Thoracic aorta (tissue), 2 donors: Measurements from ENCODE around the gene SPTAN1. TPM values are rescaled to one million over a fixed set of nuclear protein-coding genes. Genes with fewer than 3 reads are reported as not detected.

ENCODE experiments used
- ATAC-seq: fragments of 150-250 bp; one replicate; pipeline ENCODE4 v1.8.0; 2017; ENCODE audit warnings: low read depth; ENCODE audit not compliant: insufficient number of reproducible peaks, low FRiP score
- DNase-seq: peaks from one replicate; pipeline ENCODE4 v3.0.0-alpha.2; 2020; ENCODE audit warnings: low spot score
- H3K27ac ChIP-seq, 2 donors: fragments of 200-600 bp; sonication (generic); 1 replicate in 1 of 2; 2 replicates in 1 of 2; pipeline ENCODE4 v1.5.1; 2016; ENCODE audit warnings: mild to moderate bottlenecking in 2 of 2, moderate library complexity in 2 of 2
- H3K27me3 ChIP-seq: fragments of 200-600 bp; sonication (generic); replicated peaks from 2 replicates; pipeline ENCODE4 v1.6.0; 2016; ENCODE audit warnings: mild to moderate bottlenecking; ENCODE audit not compliant: insufficient read depth
- H3K36me3 ChIP-seq: fragments of 200-600 bp; sonication (generic); one replicate; pipeline ENCODE4 v1.5.1; 2016
- H3K4me1 ChIP-seq, 2 donors: fragments of 200-600 bp; sonication (generic); 1 replicate in 1 of 2; 2 replicates in 1 of 2; pipeline versions ENCODE4 v1.5.1 to v1.6.0; 2016; ENCODE audit warnings: low read depth in 2 of 2, mild to moderate bottlenecking in 1 of 2; ENCODE audit not compliant: control insufficient read depth in 1 of 2
- H3K4me3 ChIP-seq: fragments of 200-600 bp; sonication (generic); 2 replicates; pipeline ENCODE4 v1.5.1; 2016; ENCODE audit warnings: mild to moderate bottlenecking
- H3K9me3 ChIP-seq: fragments of 200-600 bp; sonication (generic); 2 replicates; pipeline ENCODE4 v1.5.1; 2016
- total RNA-seq, 2 donors: library from RNA; depleted of rRNA; stranded (reverse); fragments of >200 nt; gene quantifications; one replicate each; pipeline versions ENCODE4 v1.1.0 to v1.2.3, GENCODE V29; 2016
- TF ChIP-seq, protein P1 (sequence below): fragments of 200-600 bp; sonication (generic); IDR thresholded peaks from one replicate; pipeline ENCODE4 v1.5.1; 2019; ENCODE audit warnings: antibody characterized with exemption

Gene SPTAN1
- total RNA-seq, 2 donors from 2014 or later: 324 to 348 TPM

DNA sequence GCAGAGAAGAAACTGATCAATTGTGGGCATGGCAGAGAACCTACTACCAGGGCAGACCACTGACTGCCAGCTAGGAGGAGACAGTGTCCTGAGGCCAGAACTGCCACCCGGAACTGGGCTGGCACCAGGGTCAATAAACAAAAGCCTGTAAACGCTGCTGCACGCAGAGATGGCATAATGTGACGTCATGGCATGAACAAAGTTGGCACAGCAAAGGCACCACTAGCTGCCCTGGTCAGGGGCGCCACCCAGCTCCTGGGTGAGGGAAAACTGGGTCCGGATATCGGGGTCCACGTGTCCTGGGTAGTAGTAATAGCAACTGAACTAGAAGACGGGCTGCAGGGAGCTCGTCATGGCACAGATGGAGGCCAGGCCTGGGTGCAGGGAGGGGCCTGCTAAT is 72.2 kb downstream of the SPTAN1 start:
- Histone ChIP-seq H3K36me3 (peaks cover 85% of the 10 kb centered on the region), H3K27me3 (no peaks in the 10 kb centered on the region), H3K27ac (no peak overlapping the region), H3K4me3 (no peak overlapping the region), H3K9me3 (no peaks in the 10 kb centered on the region), H3K4me1 (peaks cover 12 to 26% of the 10 kb centered on the region in 2 donors)
- no peak for DNase-seq
- ATAC-seq: no peak
- TF ChIP-seq, protein P1, sequence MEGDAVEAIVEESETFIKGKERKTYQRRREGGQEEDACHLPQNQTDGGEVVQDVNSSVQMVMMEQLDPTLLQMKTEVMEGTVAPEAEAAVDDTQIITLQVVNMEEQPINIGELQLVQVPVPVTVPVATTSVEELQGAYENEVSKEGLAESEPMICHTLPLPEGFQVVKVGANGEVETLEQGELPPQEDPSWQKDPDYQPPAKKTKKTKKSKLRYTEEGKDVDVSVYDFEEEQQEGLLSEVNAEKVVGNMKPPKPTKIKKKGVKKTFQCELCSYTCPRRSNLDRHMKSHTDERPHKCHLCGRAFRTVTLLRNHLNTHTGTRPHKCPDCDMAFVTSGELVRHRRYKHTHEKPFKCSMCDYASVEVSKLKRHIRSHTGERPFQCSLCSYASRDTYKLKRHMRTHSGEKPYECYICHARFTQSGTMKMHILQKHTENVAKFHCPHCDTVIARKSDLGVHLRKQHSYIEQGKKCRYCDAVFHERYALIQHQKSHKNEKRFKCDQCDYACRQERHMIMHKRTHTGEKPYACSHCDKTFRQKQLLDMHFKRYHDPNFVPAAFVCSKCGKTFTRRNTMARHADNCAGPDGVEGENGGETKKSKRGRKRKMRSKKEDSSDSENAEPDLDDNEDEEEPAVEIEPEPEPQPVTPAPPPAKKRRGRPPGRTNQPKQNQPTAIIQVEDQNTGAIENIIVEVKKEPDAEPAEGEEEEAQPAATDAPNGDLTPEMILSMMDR: no peak

DNA sequence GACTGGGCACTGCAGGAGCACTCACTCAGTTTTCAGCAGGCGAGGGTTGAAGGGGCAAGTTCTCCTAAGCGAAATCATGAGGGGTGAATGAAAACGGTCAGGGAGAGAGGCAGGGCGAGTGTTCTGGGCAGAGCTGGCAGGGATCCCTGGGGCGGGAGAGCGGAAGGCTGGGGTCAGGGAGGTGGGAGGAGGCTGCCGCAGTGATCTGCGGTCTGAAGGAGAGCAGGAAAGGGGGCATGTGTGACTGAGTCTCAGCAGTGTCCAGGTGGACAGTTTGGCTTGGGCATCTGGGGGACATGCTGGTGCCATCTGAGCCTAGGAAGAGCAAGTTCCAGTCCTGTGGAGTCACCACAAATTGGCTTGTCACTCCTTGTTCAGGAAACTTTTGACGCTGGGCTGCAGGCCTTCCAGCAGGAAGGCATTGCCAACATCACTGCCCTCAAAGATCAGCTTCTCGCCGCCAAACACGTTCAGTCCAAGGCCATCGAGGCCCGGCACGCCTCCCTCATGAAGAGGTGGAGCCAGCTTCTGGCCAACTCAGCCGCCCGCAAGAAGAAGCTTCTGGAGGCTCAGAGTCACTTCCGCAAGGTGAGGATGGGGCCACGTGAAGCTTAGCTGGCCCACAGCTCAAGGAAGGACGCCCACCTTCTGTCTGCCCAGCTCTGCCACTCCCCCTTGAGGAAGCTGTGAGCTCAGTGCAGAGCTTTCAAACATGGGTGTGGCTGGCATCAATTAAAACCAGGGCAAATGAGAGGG is 73.2 kb downstream of the SPTAN1 start:
- TF ChIP-seq, protein P1: no peak
- H3K27me3 ChIP-seq: no peaks in the 10 kb centered on the region
- DNase-seq (no peak), ATAC-seq (no peak)
- H3K27ac ChIP-seq: no peak overlapping the region
- no peaks in the 10 kb centered on the region for H3K9me3 ChIP-seq
- H3K36me3 ChIP-seq: peaks cover 85% of the 10 kb centered on the region
- H3K4me1 ChIP-seq: peaks cover 12 to 26% of the 10 kb centered on the region in 2 donors
- H3K4me3 ChIP-seq: no peak overlapping the region

DNA sequence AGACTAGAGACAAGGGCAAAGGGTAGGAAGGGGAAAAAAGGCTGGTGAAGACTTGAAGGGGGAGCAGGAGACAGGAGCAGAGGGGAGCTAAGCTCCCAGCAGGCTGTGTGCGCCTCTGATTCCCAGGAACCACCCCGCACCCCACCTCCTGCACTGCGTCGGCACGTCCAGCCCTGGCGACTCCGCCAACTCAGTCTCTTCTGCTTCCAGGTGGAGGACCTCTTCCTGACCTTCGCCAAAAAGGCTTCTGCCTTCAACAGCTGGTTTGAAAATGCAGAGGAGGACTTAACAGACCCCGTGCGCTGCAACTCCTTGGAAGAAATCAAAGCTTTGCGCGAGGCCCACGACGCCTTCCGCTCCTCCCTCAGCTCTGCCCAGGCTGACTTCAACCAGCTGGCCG is 73.8 kb downstream of the SPTAN1 start:
- H3K9me3 ChIP-seq: no peaks in the 10 kb centered on the region
- no peaks in the 10 kb centered on the region for H3K27me3 ChIP-seq
- H3K36me3 ChIP-seq: peaks cover 84% of the 10 kb centered on the region
- no peak overlapping the region for H3K27ac ChIP-seq
- peaks cover 12 to 26% of the 10 kb centered on the region in 2 donors for H3K4me1 ChIP-seq
- TF ChIP-seq, protein P1: no peak
- ATAC-seq: no peak
- no peak for DNase-seq
- H3K4me3 ChIP-seq: no peak overlapping the region

- peak overlapping the region; percentile 70 to 75 for H3K27ac ChIP-seq
- H3K36me3 ChIP-seq: peaks cover 85% of the 10 kb centered on the region
- no peak for DNase-seq
These were observed 74.8 kb downstream of the SPTAN1 start for GRCh38 chr9:128627127-128627715.

GRCh38 chr9:128627906-128628305 is 75.5 kb downstream of the SPTAN1 start:
- DNase-seq: no peak

More at GRCh38 chr9:128627127-128627715, 74.8 kb downstream of the SPTAN1 start:
- Histone ChIP-seq H3K27me3 (no peaks in the 10 kb centered on the region), H3K9me3 (no peaks in the 10 kb centered on the region), H3K4me1 (peaks cover 12 to 26% of the 10 kb centered on the region in 2 donors), H3K4me3 (no peak overlapping the region)
- ATAC-seq: no peak
- TF ChIP-seq, protein P1: no peak

More at GRCh38 chr9:128627906-128628305, 75.5 kb downstream of the SPTAN1 start:
- Histone ChIP-seq H3K9me3 (no peaks in the 10 kb centered on the region), H3K4me1 (peaks cover 12 to 26% of the 10 kb centered on the region in 2 donors), H3K36me3 (peaks cover 87% of the 10 kb centered on the region), H3K4me3 (no peak overlapping the region), H3K27me3 (no peaks in the 10 kb centered on the region), H3K27ac (peak overlapping the region; percentile 70 to 75)
- TF ChIP-seq, protein P1: no peak
- ATAC-seq: no peak
